H9 (cell line): ENCODE measurements around the gene RECQL. TPM values are rescaled to one million over a fixed set of nuclear protein-coding genes. Genes with fewer than 3 reads are reported as not detected.

Source experiments
- DNase-seq: peaks from one replicate; pipeline ENCODE4 v3.0.0-alpha.2; 2017
- H2AFZ ChIP-seq: one replicate; pipeline ENCODE4 v1.6.1; 2013; ENCODE audit warnings: mild to moderate bottlenecking, low read length, control low read depth, moderate library complexity
- H2AK5ac ChIP-seq: 2 replicates; pipeline ENCODE4 v1.6.1; 2013; ENCODE audit warnings: low read length, control low read depth, mixed read lengths; ENCODE audit not compliant: insufficient read length
- H2BK120ac ChIP-seq: one replicate; pipeline ENCODE4 v1.6.1; 2013; ENCODE audit warnings: low read depth, mild to moderate bottlenecking, low read length, control low read depth, inconsistent platforms; ENCODE audit not compliant: poor library complexity, severe bottlenecking
- H2BK12ac ChIP-seq: 2 replicates; pipeline ENCODE4 v1.6.1; 2013; ENCODE audit warnings: low read length, control low read depth, mixed read lengths, low read depth; ENCODE audit not compliant: insufficient read length
- H2BK15ac ChIP-seq: 2 replicates; pipeline ENCODE4 v1.6.1; 2013; ENCODE audit warnings: low read depth, low read length, control low read depth
- H2BK20ac ChIP-seq: one replicate; pipeline ENCODE4 v1.6.1; 2013; ENCODE audit warnings: low read depth, mild to moderate bottlenecking, low read length, control low read depth, inconsistent platforms; ENCODE audit not compliant: poor library complexity, severe bottlenecking
- H2BK5ac ChIP-seq: 2 replicates; pipeline ENCODE4 v1.6.1; 2013; ENCODE audit warnings: low read length, control low read depth, mixed read lengths; ENCODE audit not compliant: insufficient read length
- H3K14ac ChIP-seq: 2 replicates; pipeline ENCODE4 v1.6.1; 2013; ENCODE audit warnings: low read length, control low read depth; ENCODE audit not compliant: insufficient read depth
- H3K18ac ChIP-seq: 2 replicates; pipeline ENCODE4 v1.6.1; 2013; ENCODE audit warnings: low read depth, mild to moderate bottlenecking, mixed read lengths, low read length, control low read depth; ENCODE audit not compliant: insufficient read length
- H3K23ac ChIP-seq: 2 replicates; pipeline ENCODE4 v1.6.1; 2013; ENCODE audit warnings: low read length, control low read depth, mixed read lengths, low read depth; ENCODE audit not compliant: insufficient read length
- H3K23me2 ChIP-seq: 2 replicates; pipeline ENCODE4 v1.6.1; 2013; ENCODE audit warnings: low read depth, mild to moderate bottlenecking, mixed read lengths, low read length, control low read depth; ENCODE audit not compliant: insufficient read length, poor library complexity, severe bottlenecking
- H3K27ac ChIP-seq: 2 replicates; pipeline ENCODE4 v1.5.1; 2013; ENCODE audit warnings: low read length, control low read depth, mixed read lengths, low read depth; ENCODE audit not compliant: insufficient read length
- H3K27me3 ChIP-seq: 2 replicates; pipeline ENCODE4 v1.6.1; 2013; ENCODE audit warnings: low read length, control low read depth, inconsistent platforms; ENCODE audit not compliant: insufficient read depth
- H3K4ac ChIP-seq: 2 replicates; pipeline ENCODE4 v1.6.1; 2013; ENCODE audit warnings: low read depth, mild to moderate bottlenecking, control low read depth, inconsistent platforms, low read length, moderate library complexity
- H3K4me1 ChIP-seq: 2 replicates; pipeline ENCODE4 v1.6.1; 2013; ENCODE audit warnings: low read length, control low read depth, inconsistent platforms; ENCODE audit not compliant: insufficient read depth
- H3K4me2 ChIP-seq: 2 replicates; pipeline ENCODE4 v1.6.1; 2013; ENCODE audit warnings: low read length, control low read depth, mixed read lengths; ENCODE audit not compliant: insufficient read length, insufficient read depth
- H3K56ac ChIP-seq: 2 replicates; pipeline ENCODE4 v1.6.1; 2013; ENCODE audit warnings: low read depth, mild to moderate bottlenecking, mixed read lengths, low read length, control low read depth; ENCODE audit not compliant: insufficient read length
- H3K79me1 ChIP-seq: 2 replicates; pipeline ENCODE4 v1.6.1; 2013; ENCODE audit warnings: low read depth, mild to moderate bottlenecking, moderate library complexity, low read length, control low read depth, inconsistent platforms; ENCODE audit not compliant: insufficient read depth, poor library complexity, severe bottlenecking
- H3K79me2 ChIP-seq: 2 replicates; pipeline ENCODE4 v1.6.1; 2013; ENCODE audit warnings: low read length, control low read depth, inconsistent platforms; ENCODE audit not compliant: insufficient read depth
- H3K9ac ChIP-seq: 2 replicates; pipeline ENCODE4 v1.6.1; 2013; ENCODE audit warnings: low read length, control low read depth, mixed read lengths; ENCODE audit not compliant: insufficient read length; ENCODE audit errors: extremely low read depth
- H3K9me3 ChIP-seq: one replicate; pipeline ENCODE4 v1.6.1; 2013; ENCODE audit warnings: low read depth, low read length, inconsistent platforms; ENCODE audit not compliant: control insufficient read depth
- H3T11ph ChIP-seq: one replicate; pipeline ENCODE4 v1.6.1; 2013; ENCODE audit warnings: mild to moderate bottlenecking, low read length, control low read depth, inconsistent platforms
- H4K20me1 ChIP-seq: one replicate; pipeline ENCODE4 v1.6.1; 2013; ENCODE audit not compliant: control insufficient read depth, insufficient read length, insufficient read depth
- H4K5ac ChIP-seq: 2 replicates; pipeline ENCODE4 v1.6.1; 2013; ENCODE audit warnings: low read depth, mild to moderate bottlenecking, mixed read lengths, low read length, control low read depth; ENCODE audit not compliant: insufficient read length
- H4K8ac ChIP-seq: replicated peaks from 2 replicates; pipeline ENCODE4 v1.6.1; 2013; ENCODE audit warnings: low read length, control low read depth, mixed read lengths, low read depth; ENCODE audit not compliant: insufficient read length
- H4K91ac ChIP-seq: 2 replicates; pipeline ENCODE4 v1.6.1; 2013; ENCODE audit warnings: low read depth, mild to moderate bottlenecking, moderate library complexity, mixed read lengths, low read length, control low read depth; ENCODE audit not compliant: insufficient read length
- H3K27ac Mint-ChIP-seq, 3 experiments: 2 replicates in 2 of 3; 3 replicates in 1 of 3; pipeline ENCODE4 v1.8.0; 2020 to 2021; ENCODE audit warnings: mixed read lengths in 3 of 3, mild to moderate bottlenecking in 1 of 3, moderate library complexity in 1 of 3
- H3K27me3 Mint-ChIP-seq: 2 replicates; pipeline ENCODE4 v1.8.0; 2021; ENCODE audit warnings: low read depth, mild to moderate bottlenecking, moderate library complexity, mixed read lengths
- H3K36me3 Mint-ChIP-seq, 3 experiments: 2 replicates in 2 of 3; 3 replicates in 1 of 3; pipeline ENCODE4 v1.8.0; 2020 to 2021; ENCODE audit warnings: low read depth in 3 of 3, mixed read lengths in 3 of 3; ENCODE audit not compliant: insufficient read depth in 1 of 3
- H3K4me1 Mint-ChIP-seq, 2 experiments: 2 replicates each; pipeline ENCODE4 v1.8.0; 2020; ENCODE audit warnings: mixed read lengths in 2 of 2
- H3K4me3 Mint-ChIP-seq, 2 experiments: 2 replicates in 1 of 2; 3 replicates in 1 of 2; pipeline ENCODE4 v1.8.0; 2020 to 2021; ENCODE audit warnings: mild to moderate bottlenecking in 2 of 2, mixed read lengths in 2 of 2, moderate library complexity in 1 of 2
- H3K9me3 Mint-ChIP-seq, 2 experiments: 2 replicates in 1 of 2; 3 replicates in 1 of 2; pipeline ENCODE4 v1.8.0; 2020; ENCODE audit warnings: mild to moderate bottlenecking in 2 of 2, mixed read lengths in 2 of 2, moderate library complexity in 1 of 2
- CTCF ChIP-seq: fragments of 200-600 bp; sonication (generic); conservative IDR thresholded peaks from 3 replicates; pipeline ENCODE4 v1.8.0; 2021; ENCODE audit warnings: antibody characterized with exemption, mild to moderate bottlenecking
- total RNA-seq: library from RNA; stranded (reverse); gene quantifications from 2 replicates; pipeline ENCODE4 v1.2.1, GENCODE V29; 2021

The RECQL gene
- total RNA-seq, 1 experiment from 2014 or later = 41.0 TPM

GRCh38 chr12:21523148-21523547 is 21.7 kb upstream of the RECQL start:
- H3T11ph ChIP-seq = no peak overlapping the region
- no peak overlapping the region for H2BK15ac ChIP-seq
- TF ChIP-seq CTCF = no peak
- no peak overlapping the region for H2BK120ac ChIP-seq
- no peak overlapping the region for H2AFZ ChIP-seq
- no peak overlapping the region for H2BK20ac ChIP-seq
- H3K23ac ChIP-seq = no peak overlapping the region
- peaks cover 5% of the 10 kb centered on the region; the same call in 1 of the 2 replicates for H3K27me3 ChIP-seq
- no peak overlapping the region for H2AK5ac ChIP-seq
- no peak overlapping the region for H3K56ac ChIP-seq
- H3K79me2 ChIP-seq = no peaks in the 10 kb centered on the region
- H4K91ac ChIP-seq = no peak overlapping the region
- H3K23me2 ChIP-seq = peaks cover 8% of the 10 kb centered on the region
- no peak overlapping the region for H2BK5ac ChIP-seq
- no peaks in the 10 kb centered on the region for H4K20me1 ChIP-seq
- H4K8ac ChIP-seq = no peak overlapping the region
- no peak overlapping the region for H3K18ac ChIP-seq
- no peak overlapping the region for H2BK12ac ChIP-seq
- Mint-ChIP-seq H3K4me3 (no peak overlapping the region), H3K9me3 (peaks cover 0 to 4% of the 10 kb centered on the region in 2 experiments; a peak in 1 of 5 replicates), H3K36me3 (no peaks in the 10 kb centered on the region; a peak in 2 of 7 replicates), H3K27ac (no peak overlapping the region), H3K4me1 (peaks cover 5 to 10% of the 10 kb centered on the region in 2 experiments; a peak in 3 of 4 replicates), H3K27me3 (peaks cover 33% of the 10 kb centered on the region)
- H3K4me1 ChIP-seq = no peaks in the 10 kb centered on the region
- H4K5ac ChIP-seq = no peak overlapping the region
- H3K4me2 ChIP-seq = no peak overlapping the region
- no peak overlapping the region for H3K9ac ChIP-seq
- no peaks in the 10 kb centered on the region for H3K79me1 ChIP-seq
- H3K27ac ChIP-seq = no peak overlapping the region
- H3K4ac ChIP-seq = no peak overlapping the region
- no peak for DNase-seq
- H3K9me3 ChIP-seq = no peaks in the 10 kb centered on the region
- H3K14ac ChIP-seq = no peak overlapping the region
